CD4-positive, alpha-beta T cell treated with Interleukin-17A for 4 hours (primary cell): ENCODE results near the gene IL17C.
"Not testable (repeated sequence)": the region's sequence is repeated elsewhere in the genome, so short reads cannot be mapped to it uniquely, and the experiment has no call there.

Experiments
- DNase-seq: peaks from one replicate; pipeline ENCODE4 v3.0.0-alpha.2; 2020; ENCODE audit warnings: mixed read lengths

The IL17C gene, protein sequence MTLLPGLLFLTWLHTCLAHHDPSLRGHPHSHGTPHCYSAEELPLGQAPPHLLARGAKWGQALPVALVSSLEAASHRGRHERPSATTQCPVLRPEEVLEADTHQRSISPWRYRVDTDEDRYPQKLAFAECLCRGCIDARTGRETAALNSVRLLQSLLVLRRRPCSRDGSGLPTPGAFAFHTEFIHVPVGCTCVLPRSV

GRCh38 chr16:88638323-88639230 lies at the start of gene IL17C:
TSS of gene IL17C (plus strand) at chr16:88638572. CDS start at chr16:88638642, 70 bp downstream.
- peak; percentile 30 for DNase-seq

DNA sequence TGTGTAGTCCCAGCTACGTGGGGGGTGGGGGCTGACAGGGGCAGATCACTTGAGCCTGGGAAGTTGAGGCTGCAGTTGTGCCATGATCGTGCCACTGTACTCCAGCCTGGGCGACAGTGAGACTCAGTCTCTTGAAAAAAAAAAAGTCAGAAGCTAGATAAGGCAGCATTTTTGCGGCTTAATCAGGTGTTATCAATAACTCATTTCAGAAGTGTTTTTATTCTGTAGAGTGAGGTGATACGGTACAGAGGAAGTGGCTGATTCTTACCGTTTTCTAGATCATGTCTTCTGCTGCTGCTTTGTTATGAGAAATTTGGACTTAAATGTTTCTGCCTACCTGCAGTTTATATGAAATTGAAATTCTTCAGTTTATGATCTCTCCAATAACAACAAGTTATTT lies 49.6 kb upstream of the IL17C start:
- DNase-seq: no peak

DNA sequence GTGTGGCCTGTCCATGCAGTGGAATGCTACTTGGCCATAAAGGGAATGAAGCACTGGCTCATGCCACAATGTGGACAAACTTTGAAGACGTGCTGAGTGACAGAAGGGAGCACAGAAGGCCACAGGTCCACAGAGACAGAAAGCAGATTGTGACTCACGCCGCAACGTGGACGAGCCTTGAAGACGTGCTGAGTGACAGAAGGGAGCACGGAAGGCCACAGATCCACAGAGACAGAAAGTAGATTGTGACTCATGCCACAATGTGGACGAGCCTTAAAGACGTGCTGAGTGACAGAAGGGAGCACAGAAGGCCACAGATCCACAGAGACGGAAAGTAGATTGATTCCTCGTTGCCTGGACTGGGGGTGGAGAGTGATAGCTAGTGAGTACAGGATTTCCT lies 48.9 kb upstream of the IL17C start:
- peak; percentile 29 for DNase-seq

- DNase-seq: peak; percentile 24
These were observed 46.8 kb upstream of the IL17C start for GRCh38 chr16:88591577-88592021.

DNA sequence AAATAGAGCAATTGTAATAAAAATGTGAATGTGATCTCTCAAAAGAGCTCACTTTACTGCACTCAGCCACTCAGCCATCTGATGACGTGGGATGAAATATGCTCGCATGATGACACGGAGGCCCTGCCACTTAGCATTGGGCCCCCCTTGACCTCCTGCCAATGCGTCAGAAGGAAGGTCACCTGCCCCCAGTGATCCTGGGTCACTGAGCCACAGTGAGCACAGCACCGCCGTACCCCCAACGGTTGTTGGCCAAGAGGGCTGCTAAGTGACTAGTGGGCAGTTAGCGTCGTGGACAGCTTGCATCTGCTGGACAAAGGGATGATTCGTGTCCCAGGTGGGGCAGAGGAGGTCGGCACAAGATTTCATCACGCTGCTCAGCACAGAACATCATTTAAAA lies 45.3 kb upstream of the IL17C start:
- DNase-seq: no peak

- no peak for DNase-seq
These were observed 44.9 kb upstream of the IL17C start for GRCh38 chr16:88593489-88593888.

- DNase-seq: no peak
These were observed 44.5 kb upstream of the IL17C start for GRCh38 chr16:88593910-88594309.

DNA sequence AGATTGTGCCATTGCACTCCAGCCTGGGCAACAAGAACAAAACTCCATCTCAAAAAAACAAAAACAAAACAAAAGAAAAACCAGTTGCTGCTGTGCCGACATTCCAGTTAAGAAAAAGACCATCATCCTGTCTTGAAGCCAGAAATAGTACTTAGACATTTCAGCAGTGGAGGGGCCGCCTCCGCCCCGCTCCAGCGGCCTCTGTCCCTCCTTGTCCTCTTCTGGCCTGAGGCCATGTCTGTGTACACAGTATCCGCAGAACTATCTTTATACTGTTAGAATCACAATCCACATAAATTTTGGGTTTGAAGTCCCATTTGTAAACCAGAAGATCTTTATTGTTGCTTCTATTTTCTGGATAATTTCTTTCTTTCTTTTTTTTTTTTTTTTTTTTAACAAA lies 43.3 kb upstream of the IL17C start:
- no peak for DNase-seq

DNA sequence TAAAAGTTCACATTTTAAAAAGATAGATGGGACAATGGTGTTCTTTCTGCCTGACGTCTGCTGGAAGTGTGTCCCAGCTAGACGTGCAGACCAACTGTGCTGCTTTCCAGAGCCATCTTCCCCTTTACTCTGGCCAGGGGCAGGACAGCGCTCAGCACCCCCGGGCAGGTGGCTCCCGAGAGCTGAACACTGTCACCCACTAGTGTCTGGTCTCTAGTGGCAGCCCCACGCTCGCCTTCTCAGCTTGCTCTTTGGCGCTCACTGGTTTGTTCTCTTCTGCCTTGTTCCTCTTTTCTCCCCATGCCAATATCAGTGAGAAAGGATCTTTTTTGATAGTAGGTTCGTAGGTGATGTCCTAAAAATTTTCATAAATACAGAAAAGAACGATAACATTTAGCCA lies 42.5 kb upstream of the IL17C start:
- DNase-seq: no peak

DNA sequence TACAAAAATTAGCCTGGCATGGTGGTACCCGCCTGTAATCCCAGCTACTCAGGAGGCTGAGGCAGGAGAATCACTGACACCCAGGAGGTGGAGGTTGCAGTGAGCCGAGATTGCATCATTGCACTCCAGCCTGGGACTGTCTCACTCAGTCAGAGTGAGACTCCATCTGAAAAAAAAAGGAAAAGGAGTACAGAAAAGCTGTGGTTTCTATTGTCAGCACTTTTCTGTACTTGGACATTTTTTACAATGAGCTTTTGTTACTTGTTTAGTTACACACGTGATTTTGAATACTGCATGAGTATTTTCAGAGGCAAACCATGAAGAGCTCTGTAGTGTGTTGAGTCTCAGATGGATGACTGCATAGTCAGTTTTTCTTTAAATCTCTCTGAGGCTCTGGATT lies 41.9 kb upstream of the IL17C start:
- DNase-seq: no peak

- no peak for DNase-seq
These were observed 40.4 kb upstream of the IL17C start for GRCh38 chr16:88597856-88598491.

DNA sequence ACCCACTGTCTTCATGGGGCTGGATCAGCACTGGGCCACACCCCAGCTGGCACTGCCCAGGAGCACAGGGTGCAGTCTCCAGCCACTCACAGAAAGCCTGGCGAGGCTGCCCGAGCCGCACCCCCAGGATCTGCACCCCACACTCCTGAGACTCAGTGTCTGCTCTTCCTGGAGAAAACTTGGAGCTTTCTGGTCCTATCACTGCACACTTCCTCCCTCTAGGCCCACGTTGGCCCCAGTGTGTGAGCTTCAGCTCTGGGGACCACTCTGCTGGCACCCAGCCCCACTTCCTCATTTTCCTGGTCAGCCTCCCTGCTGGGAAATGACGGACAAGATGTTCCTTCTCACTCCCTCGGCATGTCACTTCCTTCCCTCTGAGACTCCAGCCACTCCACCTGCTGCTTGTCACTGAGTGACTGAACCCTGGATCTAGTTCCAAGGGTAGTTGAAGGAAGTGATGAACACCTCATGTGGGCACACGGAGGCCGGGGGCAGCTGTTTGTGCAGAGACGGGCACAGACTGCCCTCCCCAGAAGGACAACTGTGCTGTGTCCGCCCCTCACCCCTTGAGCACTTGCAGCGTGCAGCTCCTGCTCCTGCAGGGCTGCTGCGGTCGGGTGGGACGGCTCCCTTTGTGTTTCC lies 39.2 kb upstream of the IL17C start:
- no peak for DNase-seq

DNA sequence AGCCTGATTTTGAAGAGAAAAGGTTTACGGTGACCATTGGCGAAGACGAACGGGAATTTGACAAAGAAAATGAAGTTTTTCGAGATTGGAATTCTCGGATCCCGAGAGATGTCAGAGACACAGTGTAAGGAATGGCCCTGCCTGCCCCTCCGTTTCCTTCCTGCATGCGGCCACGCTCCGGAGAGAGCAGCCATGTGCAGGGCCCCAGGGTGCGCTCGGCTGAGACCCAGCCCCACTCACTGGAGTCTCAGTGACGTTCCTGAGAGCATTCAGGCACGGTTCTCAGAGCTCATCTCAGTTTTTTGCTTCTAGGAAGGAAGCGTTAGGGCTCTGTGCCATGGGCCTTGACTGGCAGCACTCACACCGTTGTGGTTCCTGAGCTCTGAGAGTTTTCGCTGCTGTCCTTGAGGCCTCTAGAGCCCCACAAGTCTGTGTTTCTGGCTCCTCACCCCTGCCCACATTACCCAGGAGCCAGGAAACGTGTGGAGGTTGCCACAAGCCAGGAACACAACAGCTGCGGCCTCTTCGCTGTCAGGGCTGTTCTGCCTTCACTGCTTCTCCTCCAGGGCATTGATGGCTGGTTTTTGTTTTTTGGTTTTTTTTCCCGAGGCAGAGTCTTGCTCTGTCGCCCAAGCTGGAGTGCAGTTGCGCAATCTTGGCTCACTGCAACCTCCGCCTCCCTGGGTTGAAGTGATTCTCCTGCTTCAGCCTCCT lies 38.4 kb upstream of the IL17C start:
- no peak for DNase-seq

GRCh38 chr16:88600539-88600896 lies 37.9 kb upstream of the IL17C start:
- no peak for DNase-seq

DNA sequence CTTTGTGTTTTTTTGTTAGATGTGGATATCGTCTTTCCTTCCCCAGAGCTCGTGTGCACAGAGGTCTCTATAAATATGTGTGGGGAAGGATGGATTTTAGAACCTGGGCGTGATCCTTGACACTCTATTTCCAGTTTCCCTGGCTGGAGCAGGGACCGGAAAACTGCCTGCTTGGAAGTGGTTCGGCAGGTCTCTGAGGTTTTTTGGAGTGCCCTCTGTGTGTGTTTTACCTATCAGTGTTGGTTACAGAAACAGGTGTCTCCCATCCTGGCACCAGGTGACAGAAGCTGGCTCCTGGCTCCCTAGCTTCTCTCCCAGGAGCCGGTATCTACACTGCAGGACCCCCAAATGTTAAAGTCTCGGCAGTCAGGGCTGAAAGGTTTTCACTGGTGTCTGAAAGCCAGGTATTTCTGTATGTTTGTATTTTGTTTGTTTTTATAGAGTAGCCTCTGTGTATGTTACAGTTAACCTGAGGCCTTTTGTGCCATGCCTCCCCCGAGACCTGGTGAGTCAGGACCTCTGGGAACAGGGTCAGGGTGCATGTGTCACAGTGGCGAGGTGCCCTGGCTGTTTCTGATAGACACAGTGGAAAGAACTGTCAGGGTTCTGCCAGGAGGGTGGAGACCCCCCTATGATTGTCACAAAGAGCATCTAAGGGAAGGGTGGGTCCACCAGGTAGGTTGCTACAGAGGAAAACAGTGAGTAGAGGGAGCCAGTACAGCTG lies 36.9 kb upstream of the IL17C start:
- no peak for DNase-seq

DNA sequence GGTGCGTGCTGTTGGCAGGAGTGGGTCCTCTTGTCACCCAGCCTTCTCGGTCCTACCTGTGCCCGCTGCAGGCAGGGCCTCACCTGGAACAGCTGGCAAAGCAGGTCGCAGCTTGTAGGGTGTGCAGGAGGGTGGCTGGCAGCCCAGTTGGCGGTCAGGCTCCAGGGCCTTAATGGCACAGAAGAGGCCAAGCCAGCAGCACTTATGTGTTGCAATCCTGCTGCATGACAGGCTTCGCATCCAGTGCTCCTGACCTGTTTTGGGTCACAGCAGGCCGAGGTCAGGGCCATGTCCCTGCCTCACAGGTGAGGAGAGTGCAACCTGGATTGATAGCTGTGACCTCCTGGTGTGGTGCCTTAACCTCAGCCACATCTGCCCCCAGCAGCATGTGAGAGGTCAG lies 36.3 kb upstream of the IL17C start:
- no peak for DNase-seq

DNA sequence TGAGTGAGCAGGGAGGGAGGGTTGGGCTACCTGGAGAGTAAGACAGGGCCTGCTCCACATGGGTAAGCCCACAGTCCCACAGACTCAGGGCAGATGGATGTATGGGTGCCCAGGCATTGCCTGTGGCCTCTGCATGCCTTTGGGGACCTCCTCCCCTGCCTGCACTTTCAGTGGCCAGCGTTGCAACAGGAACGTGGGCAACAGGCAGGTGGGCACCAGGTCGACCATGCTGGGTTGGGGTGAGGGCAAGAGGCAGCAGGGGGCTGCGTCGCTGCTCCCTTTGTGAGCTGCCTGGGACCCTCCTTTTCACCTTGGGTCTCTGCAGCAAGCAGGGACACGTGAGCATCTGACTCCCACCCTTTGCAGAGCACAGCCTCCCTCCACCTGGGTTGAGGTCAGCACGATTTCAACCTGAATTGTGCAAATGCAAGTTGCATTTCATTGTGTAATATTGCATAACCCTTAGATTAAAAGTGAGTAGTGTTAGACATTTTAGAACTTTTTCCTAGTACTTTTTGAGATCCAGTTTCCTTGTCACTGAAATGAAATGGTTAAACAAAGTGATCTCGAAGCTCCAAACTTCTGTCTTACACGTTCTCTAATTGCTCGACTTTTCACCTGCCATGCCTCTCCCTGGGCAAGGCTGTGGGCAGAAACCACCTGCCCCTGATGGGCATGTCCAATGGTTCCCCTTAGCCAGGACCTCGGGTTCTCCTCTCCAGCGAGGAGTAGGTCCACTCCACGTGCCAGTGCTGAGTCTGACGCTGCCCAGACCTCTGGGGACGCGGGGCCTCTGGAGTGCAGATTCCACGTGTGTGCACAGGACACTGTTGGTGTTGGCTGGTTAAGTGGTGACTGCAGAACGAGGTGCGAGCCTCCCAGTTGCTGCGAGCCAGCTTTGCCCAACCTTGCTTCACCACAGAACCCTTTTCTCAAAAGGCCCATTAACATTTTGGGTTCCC lies 32.9 kb upstream of the IL17C start:
- no peak for DNase-seq

- no peak for DNase-seq
These were observed 32.1 kb upstream of the IL17C start for GRCh38 chr16:88606148-88606757.

GRCh38 chr16:88608076-88608475 lies 30.3 kb upstream of the IL17C start:
- DNase-seq: no peak

DNA sequence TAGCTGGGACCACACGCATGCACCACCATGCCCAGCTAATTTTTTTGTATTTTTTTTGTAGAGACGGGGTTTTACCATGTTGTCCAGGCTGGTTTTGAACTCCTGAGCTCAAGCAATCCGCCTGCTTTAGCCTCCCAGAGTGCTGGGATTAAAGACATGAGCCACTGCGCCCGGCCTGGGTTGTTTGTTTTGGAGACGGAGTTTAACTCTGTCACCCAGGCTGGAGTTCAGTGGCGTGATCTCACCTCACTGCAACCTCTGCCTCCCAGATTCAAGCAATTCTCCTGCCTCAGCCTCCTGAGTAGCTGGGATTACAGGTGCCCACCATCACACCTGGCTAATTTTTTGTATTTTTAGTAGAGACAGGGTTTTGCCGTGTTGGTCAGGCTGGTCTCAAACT lies 28.9 kb upstream of the IL17C start:
- DNase-seq: not testable (repeated sequence)
